Liver (tissue), 9 donors: ENCODE data around the gene POGK. TPM values are rescaled to one million over a fixed set of nuclear protein-coding genes. Genes with fewer than 3 reads are reported as not detected.

Experiments used
- DNase-seq: peaks from one replicate; pipeline ENCODE4 v3.0.0-alpha.2; 2017; ENCODE audit warnings: low spot score
- H3K27ac ChIP-seq, 2 donors: one replicate each; pipeline ENCODE4 v1.7.0; 2013; ENCODE audit warnings: inconsistent platforms in 2 of 2, low read length in 2 of 2, control low read depth in 1 of 2, low read depth in 1 of 2, mild to moderate bottlenecking in 1 of 2
- H3K27me3 ChIP-seq, 4 donors: one replicate each; pipeline versions ENCODE4 v1.6.1 to v1.7.0; 2013; ENCODE audit warnings: low read length in 3 of 4, inconsistent platforms in 1 of 4, mild to moderate bottlenecking in 1 of 4, moderate library complexity in 1 of 4; ENCODE audit not compliant: control insufficient read depth in 4 of 4, insufficient read depth in 4 of 4
- H3K36me3 ChIP-seq, 4 donors: one replicate each; pipeline versions ENCODE4 v1.6.1 to v1.7.0; 2013; ENCODE audit warnings: low read length in 3 of 4, mild to moderate bottlenecking in 3 of 4, low read depth in 1 of 4, moderate library complexity in 1 of 4; ENCODE audit not compliant: control insufficient read depth in 4 of 4, insufficient read depth in 3 of 4
- H3K4me1 ChIP-seq, 4 donors: one replicate each; pipeline versions ENCODE4 v1.6.1 to v1.7.0; 2013; ENCODE audit warnings: low read length in 3 of 4, mild to moderate bottlenecking in 3 of 4, moderate library complexity in 1 of 4; ENCODE audit not compliant: control insufficient read depth in 4 of 4, insufficient read depth in 4 of 4
- H3K4me3 ChIP-seq, 3 donors: one replicate each; pipeline versions ENCODE4 v1.6.1 to v1.7.0; 2013; ENCODE audit warnings: low read length in 3 of 3, control low read depth in 1 of 3, low read depth in 1 of 3, mild to moderate bottlenecking in 1 of 3
- H3K9ac ChIP-seq, 2 donors: one replicate each; pipeline ENCODE4 v1.7.0; 2013; ENCODE audit warnings: low read length in 2 of 2, mild to moderate bottlenecking in 2 of 2, moderate library complexity in 2 of 2, control low read depth in 1 of 2, low read depth in 1 of 2
- H3K9me3 ChIP-seq, 4 donors: one replicate each; pipeline versions ENCODE4 v1.6.1 to v1.7.0; 2013; ENCODE audit warnings: low read length in 3 of 4; ENCODE audit not compliant: control insufficient read depth in 4 of 4
- EGR1 ChIP-seq, 2 donors: IDR thresholded peaks; 2 replicates each; pipeline ENCODE4 v1.6.1; 2016 to 2018; ENCODE audit warnings: antibody characterized with exemption in 2 of 2, low read depth in 2 of 2
- FOXA1 ChIP-seq: IDR thresholded peaks from 2 replicates; pipeline ENCODE4 v1.6.1; 2016; ENCODE audit warnings: antibody characterized with exemption
- FOXA2 ChIP-seq: IDR thresholded peaks from 2 replicates; pipeline ENCODE4 v1.6.1; 2016; ENCODE audit warnings: antibody characterized with exemption
- GABPA ChIP-seq, 2 donors: IDR thresholded peaks in 1 of 2; conservative IDR thresholded peaks in 1 of 2; 2 replicates each; pipeline ENCODE4 v1.6.1; 2016; ENCODE audit warnings: antibody characterized with exemption in 2 of 2, mild to moderate bottlenecking in 1 of 2, moderate library complexity in 1 of 2
- HNF4A ChIP-seq, 2 donors: conservative IDR thresholded peaks; 2 replicates each; pipeline ENCODE4 v1.6.1; 2016; ENCODE audit warnings: antibody characterized with exemption in 2 of 2, mild to moderate bottlenecking in 2 of 2
- HNF4G ChIP-seq: IDR thresholded peaks from 2 replicates; pipeline ENCODE4 v1.6.1; 2016; ENCODE audit warnings: antibody characterized with exemption
- JUND ChIP-seq, 2 donors: IDR thresholded peaks; 2 replicates each; pipeline ENCODE4 v1.6.1; 2016; ENCODE audit warnings: antibody characterized with exemption in 2 of 2
- NR2F2 ChIP-seq: IDR thresholded peaks from 2 replicates; pipeline ENCODE4 v1.6.1; 2016; ENCODE audit warnings: antibody characterized with exemption
- RXRA ChIP-seq, 2 donors: IDR thresholded peaks; 2 replicates each; pipeline ENCODE4 v1.6.1; 2017 to 2018; ENCODE audit warnings: antibody characterized with exemption in 2 of 2, mild to moderate bottlenecking in 1 of 2
- SP1 ChIP-seq: IDR thresholded peaks from 2 replicates; pipeline ENCODE4 v1.6.1; 2018; ENCODE audit warnings: antibody characterized with exemption, mild to moderate bottlenecking
- TAF1 ChIP-seq: conservative IDR thresholded peaks from 2 replicates; pipeline ENCODE4 v1.6.1; 2016; ENCODE audit warnings: antibody characterized with exemption, mild to moderate bottlenecking
- YY1 ChIP-seq: IDR thresholded peaks from 2 replicates; pipeline ENCODE4 v1.6.1; 2016; ENCODE audit warnings: antibody characterized with exemption, mild to moderate bottlenecking
- WGBS: extraction: QIAGEN DNeasy Blood & Tissue Kit; methylation state at CpG from one replicate; pipeline ENCODE4 v1.1.7; 2013; 5-methylcytosine and 5-hydroxymethylcytosine counted together
- polyA plus RNA-seq, 2 donors: library from polyadenylated mRNA; stranded (reverse) in 1 of 2; unstranded in 1 of 2; fragments of 200-250 nt in 1 of 2; fragments of >200 nt in 1 of 2; fragmentation: Nextera tagmentation in 1 of 2; extraction: Ambion mirVana in 1 of 2; gene quantifications; one replicate each; pipeline versions ENCODE4 v1.2.1 to v1.2.3, GENCODE V29; 2013 to 2015
- total RNA-seq, 2 donors: library from RNA; depleted of rRNA; stranded (reverse); fragments of >200 nt; gene quantifications; one replicate each; pipeline ENCODE4 v1.2.3, GENCODE V29; 2014
- TF ChIP-seq, protein P1 (sequence below): IDR thresholded peaks from 2 replicates; pipeline ENCODE4 v1.6.1; 2016; ENCODE audit warnings: antibody characterized with exemption
- TF ChIP-seq, protein P2 (sequence below): IDR thresholded peaks from 2 replicates; pipeline ENCODE4 v1.6.1; 2016; ENCODE audit warnings: antibody characterized with exemption
- TF ChIP-seq, protein P3 (sequence below): IDR thresholded peaks from 2 replicates; pipeline ENCODE4 v1.6.1; 2016; ENCODE audit warnings: antibody characterized with exemption
- TF ChIP-seq, protein P4 (sequence below): IDR thresholded peaks from 2 replicates; pipeline ENCODE4 v1.6.1; 2016; ENCODE audit warnings: antibody characterized with exemption, mild to moderate bottlenecking
- TF ChIP-seq, protein P5 (sequence below): fragments of 150-350 bp; IDR thresholded peaks from 2 replicates; pipeline ENCODE4 v1.5.1; 2017; ENCODE audit warnings: improper control_type of control experiment, low read depth, low read length; ENCODE audit not compliant: missing input control
- donor health status: healthy.
- donor health status: healthy.
- donor health status: healthy.
- donor health status: healthy.
- donor health status: healthy.

Gene POGK
- total and polyA plus RNA-seq, 4 donors, result 4.2 to 14.1 (median 6.7) TPM

DNA sequence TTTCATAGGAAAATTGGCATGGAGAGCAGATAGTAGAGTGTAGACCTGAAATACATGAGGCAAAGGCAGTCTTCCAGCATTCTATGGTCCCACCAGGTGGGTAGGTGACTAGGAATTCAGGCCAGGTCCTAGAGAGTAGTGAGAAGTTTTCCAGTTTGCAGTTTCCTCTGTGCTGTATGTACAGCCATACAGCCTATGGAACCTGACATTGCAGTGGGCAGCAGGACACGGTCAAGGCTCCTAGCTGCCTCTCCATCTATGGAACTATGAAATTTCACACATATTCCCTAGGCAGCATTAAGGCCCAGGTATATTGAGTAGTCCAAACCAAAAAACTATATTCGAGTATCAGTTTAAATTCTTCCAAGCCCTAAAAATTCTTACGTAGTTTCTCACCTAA, 16.3 kb downstream of the POGK start:
- H3K4me1 ChIP-seq, result peaks cover 0 to 10% (median 0%) of the 10 kb centered on the region in 4 donors
- H3K36me3 ChIP-seq, result peaks cover 16 to 58% (median 54%) of the 10 kb centered on the region in 4 donors
- TF ChIP-seq JUND (IDR thresholded peaks at IDR 0.05), result no peak
- H3K27ac ChIP-seq, result no peak overlapping the region
- no peak for DNase-seq
- H3K4me3 ChIP-seq, result no peak overlapping the region
- H3K27me3 ChIP-seq, result no peaks in the 10 kb centered on the region
- no peaks in the 10 kb centered on the region for H3K9me3 ChIP-seq
- 93% methylated on average over 3 of the region's 3 CpGs for WGBS
- no peak overlapping the region for H3K9ac ChIP-seq

DNA sequence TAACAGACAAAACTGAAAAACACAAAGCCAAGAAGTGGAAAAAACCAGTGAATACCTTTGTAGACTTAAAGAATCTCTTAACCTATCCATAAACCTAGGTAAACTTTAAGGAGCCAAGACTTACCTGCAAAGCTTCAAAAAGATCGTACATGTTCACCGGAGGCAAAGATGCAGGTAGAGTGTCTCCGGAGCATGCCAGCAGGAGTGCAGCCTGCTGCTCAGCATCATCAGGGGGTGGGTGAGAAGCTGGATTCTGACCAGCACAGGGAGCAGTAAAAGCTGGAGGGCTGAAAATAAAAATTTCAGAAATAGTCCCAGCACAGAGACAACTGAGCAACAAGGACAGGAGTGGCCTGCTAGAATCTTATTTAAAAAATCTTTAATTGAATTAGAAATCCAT, 18.7 kb downstream of the POGK start:
- WGBS, result 97% methylated on average over 3 of the region's 3 CpGs
- H3K36me3 ChIP-seq, result peaks cover 15 to 66% (median 60%) of the 10 kb centered on the region in 4 donors

More for the DNA sequence above, 18.7 kb downstream of the POGK start:
- peaks cover 0 to 10% (median 0%) of the 10 kb centered on the region in 4 donors for H3K4me1 ChIP-seq
- no peak overlapping the region for H3K4me3 ChIP-seq
- no peak overlapping the region for H3K9ac ChIP-seq
- no peaks in the 10 kb centered on the region for H3K27me3 ChIP-seq
- no peaks in the 10 kb centered on the region for H3K9me3 ChIP-seq
- no peak for TF ChIP-seq FOXA2
- TF ChIP-seq NR2F2, result no peak
- no peak for TF ChIP-seq TAF1
- TF ChIP-seq SP1, result no peak
- TF ChIP-seq EGR1 (IDR thresholded peaks at IDR 0.05; ENCODE audit: low read depth in 2 of 2), result no peak
- no peak for TF ChIP-seq HNF4G
- no peak for TF ChIP-seq FOXA1
- TF ChIP-seq, protein P1, sequence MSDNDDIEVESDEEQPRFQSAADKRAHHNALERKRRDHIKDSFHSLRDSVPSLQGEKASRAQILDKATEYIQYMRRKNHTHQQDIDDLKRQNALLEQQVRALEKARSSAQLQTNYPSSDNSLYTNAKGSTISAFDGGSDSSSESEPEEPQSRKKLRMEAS, result no peak
- TF ChIP-seq, protein P2, sequence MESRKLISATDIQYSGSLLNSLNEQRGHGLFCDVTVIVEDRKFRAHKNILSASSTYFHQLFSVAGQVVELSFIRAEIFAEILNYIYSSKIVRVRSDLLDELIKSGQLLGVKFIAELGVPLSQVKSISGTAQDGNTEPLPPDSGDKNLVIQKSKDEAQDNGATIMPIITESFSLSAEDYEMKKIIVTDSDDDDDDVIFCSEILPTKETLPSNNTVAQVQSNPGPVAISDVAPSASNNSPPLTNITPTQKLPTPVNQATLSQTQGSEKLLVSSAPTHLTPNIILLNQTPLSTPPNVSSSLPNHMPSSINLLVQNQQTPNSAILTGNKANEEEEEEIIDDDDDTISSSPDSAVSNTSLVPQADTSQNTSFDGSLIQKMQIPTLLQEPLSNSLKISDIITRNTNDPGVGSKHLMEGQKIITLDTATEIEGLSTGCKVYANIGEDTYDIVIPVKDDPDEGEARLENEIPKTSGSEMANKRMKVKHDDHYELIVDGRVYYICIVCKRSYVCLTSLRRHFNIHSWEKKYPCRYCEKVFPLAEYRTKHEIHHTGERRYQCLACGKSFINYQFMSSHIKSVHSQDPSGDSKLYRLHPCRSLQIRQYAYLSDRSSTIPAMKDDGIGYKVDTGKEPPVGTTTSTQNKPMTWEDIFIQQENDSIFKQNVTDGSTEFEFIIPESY, result no peak
- TF ChIP-seq, protein P3, sequence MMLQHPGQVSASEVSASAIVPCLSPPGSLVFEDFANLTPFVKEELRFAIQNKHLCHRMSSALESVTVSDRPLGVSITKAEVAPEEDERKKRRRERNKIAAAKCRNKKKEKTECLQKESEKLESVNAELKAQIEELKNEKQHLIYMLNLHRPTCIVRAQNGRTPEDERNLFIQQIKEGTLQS, result no peak
- no peak for TF ChIP-seq YY1
- TF ChIP-seq, protein P4, sequence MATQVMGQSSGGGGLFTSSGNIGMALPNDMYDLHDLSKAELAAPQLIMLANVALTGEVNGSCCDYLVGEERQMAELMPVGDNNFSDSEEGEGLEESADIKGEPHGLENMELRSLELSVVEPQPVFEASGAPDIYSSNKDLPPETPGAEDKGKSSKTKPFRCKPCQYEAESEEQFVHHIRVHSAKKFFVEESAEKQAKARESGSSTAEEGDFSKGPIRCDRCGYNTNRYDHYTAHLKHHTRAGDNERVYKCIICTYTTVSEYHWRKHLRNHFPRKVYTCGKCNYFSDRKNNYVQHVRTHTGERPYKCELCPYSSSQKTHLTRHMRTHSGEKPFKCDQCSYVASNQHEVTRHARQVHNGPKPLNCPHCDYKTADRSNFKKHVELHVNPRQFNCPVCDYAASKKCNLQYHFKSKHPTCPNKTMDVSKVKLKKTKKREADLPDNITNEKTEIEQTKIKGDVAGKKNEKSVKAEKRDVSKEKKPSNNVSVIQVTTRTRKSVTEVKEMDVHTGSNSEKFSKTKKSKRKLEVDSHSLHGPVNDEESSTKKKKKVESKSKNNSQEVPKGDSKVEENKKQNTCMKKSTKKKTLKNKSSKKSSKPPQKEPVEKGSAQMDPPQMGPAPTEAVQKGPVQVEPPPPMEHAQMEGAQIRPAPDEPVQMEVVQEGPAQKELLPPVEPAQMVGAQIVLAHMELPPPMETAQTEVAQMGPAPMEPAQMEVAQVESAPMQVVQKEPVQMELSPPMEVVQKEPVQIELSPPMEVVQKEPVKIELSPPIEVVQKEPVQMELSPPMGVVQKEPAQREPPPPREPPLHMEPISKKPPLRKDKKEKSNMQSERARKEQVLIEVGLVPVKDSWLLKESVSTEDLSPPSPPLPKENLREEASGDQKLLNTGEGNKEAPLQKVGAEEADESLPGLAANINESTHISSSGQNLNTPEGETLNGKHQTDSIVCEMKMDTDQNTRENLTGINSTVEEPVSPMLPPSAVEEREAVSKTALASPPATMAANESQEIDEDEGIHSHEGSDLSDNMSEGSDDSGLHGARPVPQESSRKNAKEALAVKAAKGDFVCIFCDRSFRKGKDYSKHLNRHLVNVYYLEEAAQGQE, result no peak
- no peak for TF ChIP-seq GABPA (IDR thresholded peaks at IDR 0.05 in 1 of 2, conservative IDR thresholded peaks at IDR 0.05 in 1 of 2)
- no peak for TF ChIP-seq JUND (IDR thresholded peaks at IDR 0.05)
- no peak for TF ChIP-seq HNF4A (conservative IDR thresholded peaks at IDR 0.05)
- TF ChIP-seq RXRA (IDR thresholded peaks at IDR 0.05), result no peak
- TF ChIP-seq, protein P5, sequence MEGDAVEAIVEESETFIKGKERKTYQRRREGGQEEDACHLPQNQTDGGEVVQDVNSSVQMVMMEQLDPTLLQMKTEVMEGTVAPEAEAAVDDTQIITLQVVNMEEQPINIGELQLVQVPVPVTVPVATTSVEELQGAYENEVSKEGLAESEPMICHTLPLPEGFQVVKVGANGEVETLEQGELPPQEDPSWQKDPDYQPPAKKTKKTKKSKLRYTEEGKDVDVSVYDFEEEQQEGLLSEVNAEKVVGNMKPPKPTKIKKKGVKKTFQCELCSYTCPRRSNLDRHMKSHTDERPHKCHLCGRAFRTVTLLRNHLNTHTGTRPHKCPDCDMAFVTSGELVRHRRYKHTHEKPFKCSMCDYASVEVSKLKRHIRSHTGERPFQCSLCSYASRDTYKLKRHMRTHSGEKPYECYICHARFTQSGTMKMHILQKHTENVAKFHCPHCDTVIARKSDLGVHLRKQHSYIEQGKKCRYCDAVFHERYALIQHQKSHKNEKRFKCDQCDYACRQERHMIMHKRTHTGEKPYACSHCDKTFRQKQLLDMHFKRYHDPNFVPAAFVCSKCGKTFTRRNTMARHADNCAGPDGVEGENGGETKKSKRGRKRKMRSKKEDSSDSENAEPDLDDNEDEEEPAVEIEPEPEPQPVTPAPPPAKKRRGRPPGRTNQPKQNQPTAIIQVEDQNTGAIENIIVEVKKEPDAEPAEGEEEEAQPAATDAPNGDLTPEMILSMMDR, result no peak
- DNase-seq, result no peak
- H3K27ac ChIP-seq, result no peak overlapping the region
